Measurements from ENCODE around the gene ICA1. TPM values are rescaled to one million over a fixed set of nuclear protein-coding genes. Genes with fewer than 3 reads are reported as not detected.

Gene ICA1
- total and polyA plus RNA-seq, 2 donors (not counting 3 experiments of a cell fraction or from before 2014, with no cell fraction given), result 19.0 to 47.1 TPM

DNA sequence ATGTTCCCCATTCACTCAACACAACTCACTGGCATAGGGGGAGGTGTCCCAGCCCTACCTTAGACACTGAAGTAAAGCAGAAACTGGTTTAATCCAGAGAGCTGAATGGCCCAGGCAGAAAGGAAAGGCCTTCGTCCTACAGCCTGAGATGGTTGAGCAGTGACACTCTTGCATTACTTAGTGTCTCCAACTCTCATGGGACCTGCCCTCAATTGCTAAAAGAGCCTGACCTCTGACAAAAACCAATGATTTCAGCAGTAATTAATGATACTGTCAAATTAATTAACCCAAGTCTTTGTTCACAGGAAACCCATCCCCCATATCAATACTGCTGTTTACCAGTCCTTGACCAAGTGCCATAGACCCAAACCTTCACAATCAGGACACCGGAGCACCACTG, 48.6 kb downstream of the ICA1 start:
- H3K4me2 ChIP-seq (ENCODE audit: insufficient read depth, low read length), result no peak overlapping the region

DNA sequence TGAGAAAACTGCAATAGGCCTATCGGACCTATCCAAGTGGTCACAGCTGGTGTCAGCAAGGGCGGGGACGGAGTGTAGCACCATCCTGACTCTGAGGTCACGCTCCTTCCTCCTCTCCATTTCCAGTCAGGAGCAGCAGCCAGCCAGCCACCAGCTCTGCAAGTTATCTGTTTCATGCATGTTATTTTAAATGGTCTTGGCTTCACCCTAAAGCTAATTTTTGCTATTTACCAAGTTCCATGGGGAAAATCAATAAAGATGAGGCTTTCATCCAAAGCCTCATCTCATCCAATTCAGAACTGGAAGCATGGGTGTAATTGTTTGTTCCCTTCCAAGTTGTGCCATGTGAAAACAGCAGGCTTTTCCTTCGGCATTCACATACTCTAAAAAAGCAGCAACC, 49.3 kb downstream of the ICA1 start:
- Histone ChIP-seq H3K4me3 (replicated peaks in 1 of 3; ENCODE audit: insufficient read depth in 1 of 3, low read depth in 1 of 3, low read length in 3 of 3) (no peak overlapping the region), H3K4me2 (ENCODE audit: insufficient read depth, low read length) (no peak overlapping the region), H3K36me3 (ENCODE audit: control insufficient read depth in 2 of 2, extremely low read depth in 1 of 2, insufficient read depth in 2 of 2, low read length in 2 of 2) (peaks cover 0 to 5% of the 10 kb centered on the region in 2 experiments), H3K79me2 (ENCODE audit: control insufficient read depth, insufficient read depth, low read length) (no peaks in the 10 kb centered on the region), H3K4me1 (ENCODE audit: control insufficient read depth, extremely low read depth, insufficient read depth, low read length) (no peaks in the 10 kb centered on the region), H3K27me3 (ENCODE audit: control insufficient read depth in 2 of 2, insufficient read depth in 2 of 2, low read length in 2 of 2) (no peaks in the 10 kb centered on the region), H3K9ac (replicated peaks; ENCODE audit: extremely low read depth, insufficient read depth, low read length) (no peak overlapping the region), H3K27ac (ENCODE audit: insufficient read depth, low read depth, low read length) (no peak overlapping the region), H3K9me3 (replicated peaks; ENCODE audit: control insufficient read depth, insufficient read depth, low read length) (no peaks in the 10 kb centered on the region), H3K9me1 (replicated peaks; ENCODE audit: control insufficient read depth, extremely low read depth, insufficient read depth, low read length) (no peaks in the 10 kb centered on the region), H2AFZ (ENCODE audit: low read depth, low read length) (no peak overlapping the region), H4K20me1 (replicated peaks; ENCODE audit: control insufficient read depth, extremely low read depth, insufficient read depth, low read length) (no peaks in the 10 kb centered on the region)
- intact Hi-C loops (cut with micrococcal nuclease) (loop anchor here (5.0 kb wide), 1 partner anchor 775 kb away; no protein-coding TSS in a partner anchor), dilution Hi-C loops (cut with MboI; ENCODE audit: extremely low pct_ligation_motif_present, low sequenced_read_pairs) (no loop called here)
- DNase-seq (ENCODE audit: low read depth, low spot score), result no peak
- no peak for FAIRE-seq
- POLR2A ChIA-PET, result no interaction called here
- CTCF ChIA-PET, result interaction anchor here (0.9 to 2.5 kb wide), 3 partner anchors 23 to 531 kb away, joined by 4 to 13 read pairs (median 4); no protein-coding TSS in a partner anchor
- no peak for TF ChIP-seq POLR2AphosphoS5 (IDR thresholded peaks at IDR 0.05; ENCODE audit: insufficient read depth, low read depth, low read length)
- TF ChIP-seq, protein P1, sequence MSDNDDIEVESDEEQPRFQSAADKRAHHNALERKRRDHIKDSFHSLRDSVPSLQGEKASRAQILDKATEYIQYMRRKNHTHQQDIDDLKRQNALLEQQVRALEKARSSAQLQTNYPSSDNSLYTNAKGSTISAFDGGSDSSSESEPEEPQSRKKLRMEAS (IDR thresholded peaks at IDR 0.05; ENCODE audit: insufficient read depth, insufficient read length), result no peak
- TF ChIP-seq POLR2A (IDR thresholded peaks at IDR 0.05; ENCODE audit: low read depth, low read length), result no peak
- no peak for TF ChIP-seq JUN (IDR thresholded peaks at IDR 0.05; ENCODE audit: borderline replicate concordance, insufficient read depth, insufficient read length, low read depth)
- TF ChIP-seq, protein P2, sequence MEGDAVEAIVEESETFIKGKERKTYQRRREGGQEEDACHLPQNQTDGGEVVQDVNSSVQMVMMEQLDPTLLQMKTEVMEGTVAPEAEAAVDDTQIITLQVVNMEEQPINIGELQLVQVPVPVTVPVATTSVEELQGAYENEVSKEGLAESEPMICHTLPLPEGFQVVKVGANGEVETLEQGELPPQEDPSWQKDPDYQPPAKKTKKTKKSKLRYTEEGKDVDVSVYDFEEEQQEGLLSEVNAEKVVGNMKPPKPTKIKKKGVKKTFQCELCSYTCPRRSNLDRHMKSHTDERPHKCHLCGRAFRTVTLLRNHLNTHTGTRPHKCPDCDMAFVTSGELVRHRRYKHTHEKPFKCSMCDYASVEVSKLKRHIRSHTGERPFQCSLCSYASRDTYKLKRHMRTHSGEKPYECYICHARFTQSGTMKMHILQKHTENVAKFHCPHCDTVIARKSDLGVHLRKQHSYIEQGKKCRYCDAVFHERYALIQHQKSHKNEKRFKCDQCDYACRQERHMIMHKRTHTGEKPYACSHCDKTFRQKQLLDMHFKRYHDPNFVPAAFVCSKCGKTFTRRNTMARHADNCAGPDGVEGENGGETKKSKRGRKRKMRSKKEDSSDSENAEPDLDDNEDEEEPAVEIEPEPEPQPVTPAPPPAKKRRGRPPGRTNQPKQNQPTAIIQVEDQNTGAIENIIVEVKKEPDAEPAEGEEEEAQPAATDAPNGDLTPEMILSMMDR (IDR thresholded peaks at IDR 0.05; ENCODE audit: extremely low read depth in 1 of 2, insufficient read depth in 1 of 2, low read depth in 1 of 2, low read length in 2 of 2), result no peak
- no peak for TF ChIP-seq MYC (IDR thresholded peaks at IDR 0.05; ENCODE audit: low read depth, low read length)
- TF ChIP-seq EZH2 (IDR thresholded peaks at IDR 0.05; ENCODE audit: borderline replicate concordance, low read depth, low read length, severe bottlenecking), result no peak
- TF ChIP-seq GATA2 (IDR thresholded peaks at IDR 0.05; ENCODE audit: insufficient read depth, insufficient read length, low read depth, low read length), result no peak
- no peak for TF ChIP-seq FOS (IDR thresholded peaks at IDR 0.05; ENCODE audit: borderline replicate concordance, insufficient read depth, low read length)
- no TSS peak for BruUV-seq (replicated peaks)

More for the DNA sequence above, 48.6 kb downstream of the ICA1 start:
- FAIRE-seq (no peak), DNase-seq (ENCODE audit: low read depth, low spot score) (no peak)
- ChIA-PET POLR2A (no interaction called here), CTCF (interaction anchor here (1.1 to 3.0 kb wide), 2 partner anchors 83 to 532 kb away, joined by 5 to 17 read pairs; no protein-coding TSS in a partner anchor)
- TF ChIP-seq MYC (IDR thresholded peaks at IDR 0.05; ENCODE audit: low read depth, low read length), result no peak
- TF ChIP-seq POLR2AphosphoS5 (IDR thresholded peaks at IDR 0.05; ENCODE audit: insufficient read depth, low read depth, low read length), result no peak
- TF ChIP-seq, protein P1 (IDR thresholded peaks at IDR 0.05; ENCODE audit: insufficient read depth, insufficient read length), result no peak
- TF ChIP-seq EZH2 (IDR thresholded peaks at IDR 0.05; ENCODE audit: borderline replicate concordance, low read depth, low read length, severe bottlenecking), result no peak
- no peak for TF ChIP-seq JUN (IDR thresholded peaks at IDR 0.05; ENCODE audit: borderline replicate concordance, insufficient read depth, insufficient read length, low read depth)
- no peak for TF ChIP-seq FOS (IDR thresholded peaks at IDR 0.05; ENCODE audit: borderline replicate concordance, insufficient read depth, low read length)
- Histone ChIP-seq H3K9ac (replicated peaks; ENCODE audit: extremely low read depth, insufficient read depth, low read length) (no peak overlapping the region), H3K27me3 (ENCODE audit: control insufficient read depth in 2 of 2, insufficient read depth in 2 of 2, low read length in 2 of 2) (no peaks in the 10 kb centered on the region), H3K9me3 (replicated peaks; ENCODE audit: control insufficient read depth, insufficient read depth, low read length) (no peaks in the 10 kb centered on the region), H3K27ac (ENCODE audit: insufficient read depth, low read depth, low read length) (no peak overlapping the region), H3K36me3 (ENCODE audit: control insufficient read depth in 2 of 2, extremely low read depth in 1 of 2, insufficient read depth in 2 of 2, low read length in 2 of 2) (peaks cover 0 to 5% of the 10 kb centered on the region in 2 experiments), H4K20me1 (replicated peaks; ENCODE audit: control insufficient read depth, extremely low read depth, insufficient read depth, low read length) (no peaks in the 10 kb centered on the region), H3K4me3 (replicated peaks in 1 of 3; ENCODE audit: insufficient read depth in 1 of 3, low read depth in 1 of 3, low read length in 3 of 3) (no peak overlapping the region), H3K79me2 (ENCODE audit: control insufficient read depth, insufficient read depth, low read length) (no peaks in the 10 kb centered on the region), H3K9me1 (replicated peaks; ENCODE audit: control insufficient read depth, extremely low read depth, insufficient read depth, low read length) (no peaks in the 10 kb centered on the region), H3K4me1 (ENCODE audit: control insufficient read depth, extremely low read depth, insufficient read depth, low read length) (no peaks in the 10 kb centered on the region), H2AFZ (ENCODE audit: low read depth, low read length) (no peak overlapping the region)
- BruUV-seq (replicated peaks), result no TSS peak
- dilution Hi-C loops (cut with MboI; ENCODE audit: extremely low pct_ligation_motif_present, low sequenced_read_pairs), result no loop called here
- intact Hi-C loops (cut with micrococcal nuclease), result loop anchor here (5.0 kb wide), 1 partner anchor 776 kb away; no protein-coding TSS in a partner anchor

All from endothelial cell of umbilical vein (primary cell).